SK-N-SH treated with all-trans-retinoic acid at 6 μM for 48 hours (cell line): ENCODE data around the gene ABLIM1.

Experiments
- ARNTL ChIP-seq: fragments of 450-650 bp; formaldehyde crosslinking; IDR thresholded peaks from 2 replicates; pipeline ENCODE4 v1.5.0; 2020; ENCODE audit warnings: low read depth, mild to moderate bottlenecking, moderate library complexity, borderline replicate concordance
- CREB5 ChIP-seq: fragments of 250-450 bp; sonication (Bioruptor Pico); IDR thresholded peaks from 2 replicates; pipeline ENCODE4 v1.5.1; 2020; ENCODE audit warnings: low read depth, mild to moderate bottlenecking, moderate library complexity
- PATZ1 ChIP-seq: fragments of 250-450 bp; sonication (Bioruptor Pico); IDR thresholded peaks from 2 replicates; pipeline ENCODE4 v1.8.0; 2020; ENCODE audit warnings: mild to moderate bottlenecking, moderate library complexity, borderline replicate concordance
- RARB ChIP-seq: fragments of 250-450 bp; sonication (Bioruptor Pico); IDR thresholded peaks from 2 replicates; pipeline ENCODE4 v1.8.0; 2021; ENCODE audit warnings: mild to moderate bottlenecking, moderate library complexity
- ZFP3 ChIP-seq: fragments of 250-450 bp; sonication (Bioruptor Pico); IDR thresholded peaks from 2 replicates; pipeline ENCODE4 v1.5.0; 2020; ENCODE audit warnings: mild to moderate bottlenecking, moderate library complexity

- TF ChIP-seq ZFP3 (CRISPR knock-in tag) (no peak), ARNTL (no peak), PATZ1 (no peak), RARB (CRISPR knock-in tag) (no peak), CREB5 (CRISPR knock-in tag) (no peak)
Measured at GRCh38 chr10:114626841-114627240, 31.2 kb downstream of the ABLIM1 start.
